Brain pericyte (primary cell): ENCODE data around the gene YIF1A.

Source experiments
- DNase-seq: peaks from one replicate; pipeline ENCODE4 v3.0.0-alpha.2; 2012; ENCODE audit warnings: low read depth, low spot score

Gene YIF1A

DNA sequence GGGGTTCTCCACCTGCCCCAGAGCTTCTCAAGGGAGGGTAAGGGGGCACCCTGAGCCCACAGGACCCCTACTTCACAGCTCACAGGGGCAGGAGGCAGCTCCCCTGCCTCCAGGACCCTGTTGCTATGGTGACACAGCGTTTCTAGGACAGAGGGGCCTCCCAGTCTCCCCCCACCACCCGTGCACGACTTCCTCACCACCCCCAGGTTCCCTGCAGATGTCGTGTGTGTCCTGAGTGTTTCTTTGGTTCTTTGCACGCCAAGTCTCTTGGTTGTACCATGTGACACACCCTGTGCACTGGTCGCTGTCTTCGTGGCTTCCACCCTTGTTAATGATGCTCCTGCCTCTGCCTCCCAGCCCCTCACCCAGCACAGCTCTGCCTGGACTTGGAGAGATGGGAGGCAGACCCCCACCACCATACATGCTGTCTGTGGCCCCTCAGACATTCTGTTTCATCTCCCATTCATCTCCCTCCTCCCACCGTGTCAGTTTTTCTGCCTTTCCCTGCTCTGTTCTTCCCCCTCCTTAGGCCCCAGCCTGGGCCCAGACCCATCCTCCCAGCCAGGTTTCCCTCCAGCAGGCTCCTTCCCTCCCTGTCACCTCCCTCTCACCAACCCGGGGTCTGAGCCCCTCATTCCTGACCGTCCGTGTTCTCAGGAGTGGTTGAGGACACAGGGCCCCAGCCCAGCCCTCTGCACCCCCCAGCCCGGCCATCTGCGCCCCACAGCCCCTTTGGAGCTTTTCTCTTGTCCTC lies 45.0 kb downstream of the YIF1A start:
- no peak for DNase-seq

DNA sequence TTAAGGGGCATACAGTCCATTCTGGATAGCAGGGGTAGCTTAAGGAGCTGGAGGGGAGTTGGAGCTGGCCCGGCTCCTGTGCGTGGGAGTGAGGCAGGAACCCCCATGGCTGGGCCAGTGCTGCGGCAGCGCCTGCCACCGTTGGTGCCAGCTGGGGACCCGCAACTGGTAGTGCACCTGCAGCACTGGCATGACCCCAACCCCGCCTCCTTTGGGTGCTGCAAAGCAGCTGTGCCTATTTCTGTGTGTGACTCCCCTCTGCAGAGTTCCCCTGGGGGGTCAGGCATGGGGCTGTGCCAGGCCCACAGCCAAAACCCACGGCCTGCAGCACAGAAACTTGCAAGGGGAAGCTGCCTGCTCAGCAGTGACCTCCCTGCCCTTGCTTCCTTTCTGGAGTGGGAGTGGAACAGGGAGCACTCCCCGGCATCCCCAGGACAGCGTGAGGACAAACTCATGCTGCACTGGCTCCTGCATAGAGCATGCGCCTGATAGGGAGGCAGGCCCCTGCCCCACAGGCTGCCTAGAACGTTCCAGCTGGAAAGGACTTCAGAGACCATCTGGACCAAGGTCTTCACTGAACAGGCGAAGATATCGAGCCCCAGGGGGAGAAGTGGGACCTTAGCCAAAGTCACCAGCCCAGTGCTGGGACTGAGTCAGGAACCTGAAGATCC lies 46.7 kb downstream of the YIF1A start:
- DNase-seq: no peak

GRCh38 chr11:66240781-66241136 lies 48.2 kb downstream of the YIF1A start:
- no peak for DNase-seq

DNA sequence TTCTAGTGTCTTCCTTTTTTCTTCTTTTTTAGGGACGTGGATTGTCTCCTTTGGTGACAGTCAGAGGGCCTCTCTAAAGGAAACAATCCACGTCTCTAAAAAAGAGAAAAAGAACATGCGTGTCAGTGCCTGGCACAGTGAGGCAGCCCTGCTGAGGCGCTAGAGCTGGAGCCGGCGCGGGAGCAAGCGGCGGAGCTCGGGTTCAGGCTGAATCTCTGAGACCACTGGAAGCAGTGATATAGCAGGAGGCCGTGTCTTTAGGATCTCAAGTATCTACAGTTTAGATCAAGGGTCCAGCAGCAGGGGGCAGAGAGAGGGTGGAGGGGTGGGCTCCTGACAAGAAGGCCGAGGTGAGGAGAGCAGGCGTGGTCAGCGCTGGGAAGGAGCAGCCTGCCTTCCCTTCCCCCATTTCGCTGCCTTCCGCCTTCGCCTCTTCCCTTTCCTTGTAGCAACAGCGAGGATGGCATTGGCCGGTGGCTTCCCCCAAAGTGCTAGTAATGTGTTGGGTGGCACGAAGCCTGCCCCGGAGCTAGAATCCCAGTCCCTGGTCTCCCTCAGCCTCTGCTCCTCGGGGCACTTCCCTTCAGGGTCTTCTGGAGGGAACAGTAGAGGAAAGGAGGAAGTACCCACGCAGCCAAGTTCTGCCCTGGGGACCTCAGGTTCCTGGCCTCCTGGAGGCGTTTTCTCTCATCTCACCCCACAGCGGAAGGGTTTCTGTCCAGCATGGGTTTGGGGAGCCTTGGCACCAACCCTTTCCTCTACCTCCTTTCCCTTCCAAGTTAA lies 48.8 kb downstream of the YIF1A start:
- DNase-seq: no peak

DNA sequence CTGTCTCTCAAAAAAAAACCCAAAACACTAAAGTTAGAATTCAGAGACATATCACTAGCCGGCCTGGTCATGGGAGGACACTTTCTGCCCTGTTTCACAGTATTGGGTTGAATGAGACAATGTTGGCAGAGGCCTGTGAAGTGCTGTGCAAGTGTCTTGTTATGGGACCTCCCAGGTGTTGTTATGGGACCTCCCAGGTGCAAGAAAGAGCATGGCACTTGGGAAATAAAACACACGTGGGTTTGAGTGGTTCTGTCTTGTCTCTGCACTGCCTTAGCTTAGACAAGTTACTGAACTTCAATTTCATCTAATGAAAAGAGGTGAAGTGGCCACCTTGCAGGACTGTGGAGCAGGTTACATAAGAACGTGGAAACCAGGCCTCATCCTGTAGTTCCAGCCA lies 49.4 kb downstream of the YIF1A start:
- DNase-seq: no peak

DNA sequence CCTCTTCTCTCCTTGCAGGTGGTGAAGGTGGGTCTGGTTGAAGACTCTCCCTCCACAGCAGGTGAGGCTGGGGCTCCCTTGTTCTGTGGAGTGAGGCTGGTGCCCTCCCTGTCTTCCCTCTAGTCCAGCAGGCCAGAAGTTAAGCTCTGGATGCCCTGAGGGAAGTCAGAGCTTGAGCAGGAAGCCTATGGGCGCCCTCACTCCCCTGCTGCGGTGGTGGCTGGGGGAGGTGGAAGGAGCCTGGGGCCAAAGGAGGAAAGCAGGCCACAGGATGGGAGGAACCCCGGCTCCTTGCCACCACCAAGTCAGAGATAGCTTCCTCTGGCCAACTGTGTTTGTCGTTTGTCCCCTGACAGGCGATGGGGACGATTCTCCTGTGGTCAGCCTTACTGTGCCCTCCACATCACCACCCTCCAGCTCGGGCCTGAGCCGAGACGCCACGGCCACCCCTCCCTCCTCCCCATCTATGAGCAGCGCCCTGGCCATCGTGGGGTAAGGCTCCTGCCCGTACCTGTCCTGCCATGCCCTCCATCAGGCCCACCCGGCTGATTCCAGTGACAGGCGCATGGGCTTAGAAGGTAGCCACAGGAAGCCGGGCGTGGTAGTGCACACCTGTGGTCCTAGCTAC lies 50.0 kb downstream of the YIF1A start:
- no peak for DNase-seq

- DNase-seq: no peak
Observed at GRCh38 chr11:66237867-66238266, 51.1 kb downstream of the YIF1A start.

DNA sequence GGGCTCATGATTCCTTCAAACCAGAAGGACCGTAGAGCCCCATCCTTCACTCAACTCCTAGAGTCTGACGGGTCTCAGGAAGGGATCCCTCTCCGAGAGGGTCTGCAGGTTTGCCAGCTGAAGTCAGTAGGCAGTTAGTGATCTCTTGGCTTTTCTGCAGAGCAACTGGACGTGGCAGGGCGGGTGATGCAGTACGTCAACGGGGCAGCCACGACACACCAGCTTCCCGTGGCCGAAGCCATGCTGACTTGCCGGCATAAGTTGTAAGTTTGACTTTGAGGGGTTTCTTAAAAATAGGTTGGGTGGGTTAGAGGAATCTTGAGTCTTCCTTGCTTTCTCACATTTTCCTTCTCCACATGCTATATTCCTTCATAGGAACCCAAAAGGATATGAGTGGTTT lies 53.8 kb downstream of the YIF1A start:
- no peak for DNase-seq
